Measurements from ENCODE around the gene IQGAP1. TPM values are rescaled to one million over a fixed set of nuclear protein-coding genes. Genes with fewer than 3 reads are reported as not detected.

IQGAP1 gene
- total RNA-seq, 1 donor: 297 TPM

DNA sequence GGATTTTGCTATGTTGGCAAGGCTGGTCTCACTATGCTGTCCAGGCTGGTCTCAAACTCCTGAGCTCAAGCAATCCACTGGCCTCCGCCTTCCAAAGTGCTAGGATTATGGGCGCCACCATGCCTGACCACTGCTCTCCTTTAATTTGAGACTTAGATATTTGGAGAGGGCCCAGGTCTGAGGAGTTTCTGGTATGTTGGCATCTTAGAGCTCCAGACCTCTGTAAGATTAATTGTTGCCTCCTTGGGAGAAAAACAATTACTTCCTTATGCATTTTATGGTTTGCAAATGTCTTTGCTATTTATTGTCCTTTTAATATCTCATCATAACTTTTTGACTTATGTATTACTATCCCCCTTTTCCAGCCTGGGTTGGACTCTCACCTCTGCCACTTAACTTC is 33.1 kb upstream of the IQGAP1 start:
- H3K4me3 ChIP-seq (ENCODE audit: low read depth, low read length): no peak overlapping the region

DNA sequence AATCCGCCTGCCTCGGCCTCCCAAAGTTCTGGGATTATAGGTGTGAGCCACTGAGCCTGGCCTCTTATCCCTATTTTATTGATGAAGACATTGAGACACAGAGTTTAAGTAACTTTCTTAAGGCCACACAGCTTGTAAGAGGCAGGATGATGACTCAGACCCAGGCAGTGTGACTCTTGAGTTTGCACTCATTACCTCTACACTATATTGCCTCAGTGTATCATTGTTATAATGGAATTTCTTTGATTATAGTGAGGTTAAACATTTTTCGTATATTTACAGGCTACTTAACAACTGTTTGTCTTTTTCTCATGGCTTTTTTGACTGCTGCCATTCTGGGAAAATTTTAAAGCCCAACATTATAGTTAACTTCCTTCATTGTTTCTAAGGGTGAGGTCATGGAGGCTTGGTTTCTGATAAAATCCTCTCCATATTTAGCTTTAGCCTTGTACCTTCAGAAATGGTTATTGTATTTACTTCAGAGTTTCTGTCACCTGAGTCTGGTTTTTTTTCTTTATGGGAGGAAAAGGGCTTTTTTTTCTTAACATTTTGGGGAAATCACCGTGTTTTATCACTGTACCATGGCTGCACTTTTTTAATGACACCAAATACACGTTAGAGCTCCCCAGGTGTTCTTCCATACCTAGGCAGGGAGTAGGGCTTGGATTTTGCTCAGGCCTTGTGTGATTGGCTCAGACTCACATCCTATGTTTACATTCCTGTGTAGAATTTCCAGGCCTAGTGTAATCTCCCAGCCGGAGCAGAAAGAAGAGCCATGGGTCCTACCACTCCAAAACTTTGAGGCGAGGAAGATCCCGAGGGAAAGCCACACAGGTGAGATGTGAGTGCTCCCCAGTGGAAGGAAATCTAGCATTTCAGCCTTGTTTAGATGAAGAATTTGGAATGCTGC is 29.7 kb upstream of the IQGAP1 start:
- TF ChIP-seq, protein P1, sequence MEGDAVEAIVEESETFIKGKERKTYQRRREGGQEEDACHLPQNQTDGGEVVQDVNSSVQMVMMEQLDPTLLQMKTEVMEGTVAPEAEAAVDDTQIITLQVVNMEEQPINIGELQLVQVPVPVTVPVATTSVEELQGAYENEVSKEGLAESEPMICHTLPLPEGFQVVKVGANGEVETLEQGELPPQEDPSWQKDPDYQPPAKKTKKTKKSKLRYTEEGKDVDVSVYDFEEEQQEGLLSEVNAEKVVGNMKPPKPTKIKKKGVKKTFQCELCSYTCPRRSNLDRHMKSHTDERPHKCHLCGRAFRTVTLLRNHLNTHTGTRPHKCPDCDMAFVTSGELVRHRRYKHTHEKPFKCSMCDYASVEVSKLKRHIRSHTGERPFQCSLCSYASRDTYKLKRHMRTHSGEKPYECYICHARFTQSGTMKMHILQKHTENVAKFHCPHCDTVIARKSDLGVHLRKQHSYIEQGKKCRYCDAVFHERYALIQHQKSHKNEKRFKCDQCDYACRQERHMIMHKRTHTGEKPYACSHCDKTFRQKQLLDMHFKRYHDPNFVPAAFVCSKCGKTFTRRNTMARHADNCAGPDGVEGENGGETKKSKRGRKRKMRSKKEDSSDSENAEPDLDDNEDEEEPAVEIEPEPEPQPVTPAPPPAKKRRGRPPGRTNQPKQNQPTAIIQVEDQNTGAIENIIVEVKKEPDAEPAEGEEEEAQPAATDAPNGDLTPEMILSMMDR (IDR thresholded peaks at IDR 0.05; ENCODE audit: insufficient read depth, low read depth, low read length): no peak
- DNase-seq (ENCODE audit: low read depth): no peak
- H3K4me3 ChIP-seq (ENCODE audit: low read depth, low read length): no peak overlapping the region

More for the DNA sequence above, 33.1 kb upstream of the IQGAP1 start:
- DNase-seq (ENCODE audit: low read depth): no peak
- TF ChIP-seq, protein P1 (IDR thresholded peaks at IDR 0.05; ENCODE audit: insufficient read depth, low read depth, low read length): no peak

DNA sequence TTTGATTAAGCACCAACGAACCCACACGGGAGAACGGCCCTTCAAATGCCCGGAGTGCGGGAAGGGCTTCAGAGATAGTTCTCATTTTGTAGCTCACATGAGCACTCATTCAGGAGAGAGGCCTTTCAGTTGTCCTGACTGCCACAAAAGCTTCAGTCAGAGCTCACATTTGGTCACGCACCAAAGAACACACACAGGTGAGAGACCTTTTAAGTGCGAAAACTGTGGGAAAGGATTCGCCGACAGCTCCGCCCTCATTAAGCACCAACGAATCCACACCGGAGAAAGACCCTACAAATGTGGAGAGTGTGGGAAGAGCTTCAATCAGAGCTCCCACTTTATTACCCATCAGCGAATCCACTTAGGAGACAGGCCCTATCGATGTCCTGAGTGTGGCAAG is 27.3 kb upstream of the IQGAP1 start:
- no peak overlapping the region for H3K4me3 ChIP-seq (ENCODE audit: low read depth, low read length)
- DNase-seq (ENCODE audit: low read depth): no peak
- TF ChIP-seq, protein P1 (IDR thresholded peaks at IDR 0.05; ENCODE audit: insufficient read depth, low read depth, low read length): no peak

DNA sequence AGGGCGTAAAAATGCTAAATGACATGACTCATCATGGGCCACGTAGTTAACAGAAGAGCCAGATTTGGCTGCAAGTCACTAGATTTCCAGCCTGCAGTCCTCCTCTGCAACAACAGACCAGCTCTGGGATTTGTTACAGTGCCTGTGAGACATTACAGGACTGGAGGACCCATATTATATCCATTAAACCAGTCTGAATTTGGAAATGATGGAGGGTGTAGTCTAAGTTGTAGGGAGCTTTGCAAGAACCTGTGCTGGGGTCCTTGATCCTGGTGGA is 25.2 kb upstream of the IQGAP1 start:
- no peak overlapping the region for H3K4me3 ChIP-seq (ENCODE audit: low read depth, low read length)
- TF ChIP-seq, protein P1 (IDR thresholded peaks at IDR 0.05; ENCODE audit: insufficient read depth, low read depth, low read length): no peak
- peak; percentile 88 for DNase-seq (ENCODE audit: low read depth)

DNA sequence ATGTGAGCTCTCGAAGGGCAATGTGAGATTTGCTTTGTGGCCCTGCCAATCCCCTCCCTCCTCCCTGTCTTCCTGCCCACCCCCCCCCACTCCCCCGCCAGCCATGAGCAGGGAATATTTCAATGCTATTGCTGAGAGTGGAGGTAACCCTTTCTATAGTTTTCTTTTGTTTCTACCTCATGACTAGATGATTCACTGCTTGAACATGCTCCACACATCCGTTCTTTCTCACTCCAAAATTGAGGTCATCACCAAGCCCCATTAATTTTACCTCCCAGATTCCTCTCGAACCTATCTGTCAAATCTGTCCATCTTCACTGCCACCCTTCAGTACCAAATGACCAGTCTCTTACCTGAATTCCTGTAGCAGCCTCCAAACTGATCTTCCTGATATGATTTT is 23.8 kb upstream of the IQGAP1 start:
- peak; percentile 43 for DNase-seq (ENCODE audit: low read depth)
- TF ChIP-seq, protein P1 (IDR thresholded peaks at IDR 0.05; ENCODE audit: insufficient read depth, low read depth, low read length): no peak
- H3K4me3 ChIP-seq (ENCODE audit: low read depth, low read length): no peak overlapping the region

DNA sequence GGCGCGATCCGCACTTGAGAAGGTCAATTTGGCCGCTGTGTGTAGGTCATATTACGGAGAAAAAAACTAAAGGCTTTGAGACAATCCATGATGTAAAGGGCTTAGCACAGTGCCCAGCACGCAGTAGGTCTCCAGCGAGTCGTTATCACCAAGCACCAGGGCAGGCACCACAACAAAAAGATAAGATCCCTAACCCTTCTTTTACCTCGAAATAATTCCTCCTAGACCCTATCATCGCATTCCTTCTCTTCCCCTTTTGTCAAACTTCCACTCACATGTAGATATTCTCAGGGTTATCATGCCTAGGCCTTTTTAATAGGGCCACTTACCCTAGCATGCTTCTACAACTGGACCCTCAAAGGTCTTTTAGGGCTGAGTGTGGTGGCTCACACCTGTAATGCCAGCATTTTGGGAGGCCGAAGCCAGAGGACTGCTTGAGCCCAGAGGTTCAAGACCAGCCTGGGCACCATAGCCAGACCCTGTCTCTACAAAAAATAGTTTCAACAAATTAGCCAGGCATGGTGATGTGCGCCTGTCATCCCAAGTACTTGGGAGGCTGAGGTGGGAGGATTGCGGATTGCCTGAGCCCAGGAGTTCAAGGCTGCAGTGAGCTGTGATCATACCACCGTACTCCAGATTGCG is 22.5 kb upstream of the IQGAP1 start:
- TF ChIP-seq, protein P1 (IDR thresholded peaks at IDR 0.05; ENCODE audit: insufficient read depth, low read depth, low read length): no peak
- no peak overlapping the region for H3K4me3 ChIP-seq (ENCODE audit: low read depth, low read length)
- no peak for DNase-seq (ENCODE audit: low read depth)
